ENCODE results near the gene HOXA10.

The HOXA10 gene

GRCh38 chr7:27162561-27163287 is 11.4 kb downstream of the HOXA10 start:
- Histone ChIP-seq H3K9me3 (replicated peaks; ENCODE audit: insufficient read depth, low read length) (no peaks in the 10 kb centered on the region), H3K9ac (ENCODE audit: low read length) (no peak overlapping the region), H3K4me1 (ENCODE audit: low read length) (0 out of 2 replicates have a peak, but pooled peaks cover 4% of the 10 kb centered on the region), H3K36me3 (replicated peaks; ENCODE audit: insufficient read depth, low read length) (no peaks in the 10 kb centered on the region), H3K4me2 (ENCODE audit: low read depth, low read length) (no peak overlapping the region), H4K20me1 (ENCODE audit: insufficient read depth, low read length) (no peaks in the 10 kb centered on the region), H2AFZ (ENCODE audit: low read length) (no peak overlapping the region), H3K9me2 (replicated peaks; ENCODE audit: insufficient read depth, low read length) (no peaks in the 10 kb centered on the region), H3K27ac (ENCODE audit: low read length) (no peak overlapping the region), H3K79me2 (ENCODE audit: low read length) (no peaks in the 10 kb centered on the region), H3K4me3 (ENCODE audit: low read length) (no peak overlapping the region), H3F3A (ENCODE audit: insufficient read depth, low read length) (no peaks in the 10 kb centered on the region), H3K27me3 (replicated peaks; ENCODE audit: insufficient read depth, low read length) (peaks cover 91% of the 10 kb centered on the region)
- DNase-seq = no peak
- no peak for TF ChIP-seq EZH2phosphoT487 (IDR thresholded peaks at IDR 0.05; ENCODE audit: low read length)
- no peak for TF ChIP-seq EZH2 (optimal IDR thresholded peaks at IDR 0.05; ENCODE audit: low read depth, low read length)
- TF ChIP-seq CTCF (IDR thresholded peaks at IDR 0.05; ENCODE audit: low read length) = no peak

GRCh38 chr7:27161721-27162560 is 12.2 kb downstream of the HOXA10 start:
- Histone ChIP-seq H4K20me1 (ENCODE audit: insufficient read depth, low read length) (no peaks in the 10 kb centered on the region), H3K9me2 (replicated peaks; ENCODE audit: insufficient read depth, low read length) (no peaks in the 10 kb centered on the region), H3K9me3 (replicated peaks; ENCODE audit: insufficient read depth, low read length) (no peaks in the 10 kb centered on the region), H3K4me1 (ENCODE audit: low read length) (0 out of 2 replicates have a peak, but pooled peaks cover 4% of the 10 kb centered on the region), H3F3A (ENCODE audit: insufficient read depth, low read length) (no peaks in the 10 kb centered on the region), H3K27ac (ENCODE audit: low read length) (no peak overlapping the region), H3K4me3 (ENCODE audit: low read length) (no peak overlapping the region), H3K4me2 (ENCODE audit: low read depth, low read length) (no peak overlapping the region), H3K9ac (ENCODE audit: low read length) (no peak overlapping the region), H3K27me3 (replicated peaks; ENCODE audit: insufficient read depth, low read length) (peaks cover 91% of the 10 kb centered on the region), H2AFZ (ENCODE audit: low read length) (no peak overlapping the region), H3K36me3 (replicated peaks; ENCODE audit: insufficient read depth, low read length) (no peaks in the 10 kb centered on the region), H3K79me2 (ENCODE audit: low read length) (no peaks in the 10 kb centered on the region)
- no peak for DNase-seq
- TF ChIP-seq EZH2phosphoT487 (IDR thresholded peaks at IDR 0.05; ENCODE audit: low read length) (no peak), CTCF (IDR thresholded peaks at IDR 0.05; ENCODE audit: low read length) (no peak), EZH2 (optimal IDR thresholded peaks at IDR 0.05; ENCODE audit: low read depth, low read length) (no peak)

- H3K9ac ChIP-seq (ENCODE audit: low read length) = no peak overlapping the region
- H3K27me3 ChIP-seq (replicated peaks; ENCODE audit: insufficient read depth, low read length) = peaks cover 91% of the 10 kb centered on the region
- H3K4me3 ChIP-seq (ENCODE audit: low read length) = peak overlapping the region; percentile 64
- no peaks in the 10 kb centered on the region for H3K36me3 ChIP-seq (replicated peaks; ENCODE audit: insufficient read depth, low read length)
- 0 out of 2 replicates have a peak, but pooled peaks cover 4% of the 10 kb centered on the region for H3K4me1 ChIP-seq (ENCODE audit: low read length)
- no peaks in the 10 kb centered on the region for H3F3A ChIP-seq (ENCODE audit: insufficient read depth, low read length)
- no peaks in the 10 kb centered on the region for H3K9me3 ChIP-seq (replicated peaks; ENCODE audit: insufficient read depth, low read length)
- no peaks in the 10 kb centered on the region for H3K79me2 ChIP-seq (ENCODE audit: low read length)
- no peak overlapping the region for H3K27ac ChIP-seq (ENCODE audit: low read length)
- no peak for DNase-seq
- H3K9me2 ChIP-seq (replicated peaks; ENCODE audit: insufficient read depth, low read length) = no peaks in the 10 kb centered on the region
- no peaks in the 10 kb centered on the region for H4K20me1 ChIP-seq (ENCODE audit: insufficient read depth, low read length)
- peak overlapping the region; percentile 96 for H3K4me2 ChIP-seq (ENCODE audit: low read depth, low read length)
- H2AFZ ChIP-seq (ENCODE audit: low read length) = peak overlapping the region; percentile 91
- TF ChIP-seq EZH2phosphoT487 (IDR thresholded peaks at IDR 0.05; ENCODE audit: low read length) (no peak), CTCF (IDR thresholded peaks at IDR 0.05; ENCODE audit: low read length) (no peak; the same call in 1 of the 2 replicates)
Observed at GRCh38 chr7:27161214-27161720, 12.9 kb downstream of the HOXA10 start.

Measured in MM.1S (cell line).